Stimulated activated CD8-positive, alpha-beta memory T cell treated with anti-CD3 and anti-CD28 coated beads, Interleukin-12 subunit alpha, Interleukin-12 subunit beta, amount 100 ng/mL, for 1 hour (primary cell): Measurements from ENCODE around the gene ZBTB16.

Experiments used
- DNase-seq: peaks from one replicate; pipeline ENCODE4 v3.0.0-alpha.2; 2020; ENCODE audit warnings: low read depth

Gene ZBTB16

GRCh38 chr11:114282488-114282887 lies 223.0 kb downstream of the ZBTB16 start:
- no peak for DNase-seq

- no peak for DNase-seq
Observed at GRCh38 chr11:114283422-114283821, 223.9 kb downstream of the ZBTB16 start.

- no peak for DNase-seq
Observed at GRCh38 chr11:114284021-114284420, 224.5 kb downstream of the ZBTB16 start.

GRCh38 chr11:114284914-114285313 lies 225.4 kb downstream of the ZBTB16 start:
- no peak for DNase-seq

- DNase-seq: no peak
Observed at GRCh38 chr11:114285599-114285998, 226.1 kb downstream of the ZBTB16 start.

GRCh38 chr11:114286229-114286628 lies 226.7 kb downstream of the ZBTB16 start:
- no peak for DNase-seq

- DNase-seq: no peak
Observed at GRCh38 chr11:114287154-114287553, 227.6 kb downstream of the ZBTB16 start.

- DNase-seq: no peak
Observed at GRCh38 chr11:114288136-114288535, 228.6 kb downstream of the ZBTB16 start.

GRCh38 chr11:114289779-114290178 lies 230.3 kb downstream of the ZBTB16 start:
- DNase-seq: no peak

GRCh38 chr11:114290503-114291235 lies 231.2 kb downstream of the ZBTB16 start:
- DNase-seq: no peak

- DNase-seq: no peak
Observed at GRCh38 chr11:114291381-114291780, 231.9 kb downstream of the ZBTB16 start.

- DNase-seq: no peak
Observed at GRCh38 chr11:114291842-114292680, 232.6 kb downstream of the ZBTB16 start.

GRCh38 chr11:114293201-114293711 lies 233.7 kb downstream of the ZBTB16 start:
- DNase-seq: no peak

- no peak for DNase-seq
Observed at GRCh38 chr11:114295676-114296604, 236.4 kb downstream of the ZBTB16 start, which contains the start of gene NNMT. Gene NNMT (plus strand): TSS chr11:114296399. CDS start chr11:114296557, 158 bp downstream.

GRCh38 chr11:114296605-114297372 lies 237.3 kb downstream of the ZBTB16 start:
- DNase-seq: no peak

- no peak for DNase-seq
Observed at GRCh38 chr11:114297806-114298709, 238.5 kb downstream of the ZBTB16 start.

GRCh38 chr11:114298710-114299109 lies 239.2 kb downstream of the ZBTB16 start:
- DNase-seq: no peak
